ENCODE measurements around the gene FNTB. TPM values are rescaled to one million over a fixed set of nuclear protein-coding genes. Genes with fewer than 3 reads are reported as not detected.

FNTB gene
- polyA plus RNA-seq, 5 donors: 24.4 to 32.6 (median 30.9) TPM

- DNase-seq: no peak
Measured at GRCh38 chr14:64952598-64953309, 33.9 kb upstream of the FNTB start.

GRCh38 chr14:64953310-64953654, 33.4 kb upstream of the FNTB start:
- no peak for DNase-seq

GRCh38 chr14:64953661-64954060, 33.0 kb upstream of the FNTB start:
- no peak for DNase-seq

- no peak for DNase-seq
Measured at GRCh38 chr14:64954491-64955240, 32.0 kb upstream of the FNTB start.

- no peak for DNase-seq
Measured at GRCh38 chr14:64955297-64955696, 31.4 kb upstream of the FNTB start.

GRCh38 chr14:64956697-64957406, 29.8 kb upstream of the FNTB start:
- DNase-seq: no peak

- DNase-seq: no peak
Measured at GRCh38 chr14:64958201-64958600, 28.5 kb upstream of the FNTB start.

GRCh38 chr14:64958743-64959142, 28.0 kb upstream of the FNTB start:
- DNase-seq: no peak

GRCh38 chr14:64960762-64961276, 25.9 kb upstream of the FNTB start:
- no peak for DNase-seq

- no peak for DNase-seq
Measured at GRCh38 chr14:64963611-64964010, 23.1 kb upstream of the FNTB start.

- no peak for DNase-seq
Measured at GRCh38 chr14:64965356-64966000, 21.2 kb upstream of the FNTB start.

GRCh38 chr14:64966976-64967375, 19.7 kb upstream of the FNTB start:
- peak; percentile 49 to 62 for DNase-seq

GRCh38 chr14:64968167-64968566, 18.5 kb upstream of the FNTB start:
- no peak for DNase-seq

- DNase-seq: no peak
Measured at GRCh38 chr14:64968651-64969050, 18.0 kb upstream of the FNTB start.

GRCh38 chr14:64970041-64970440, 16.7 kb upstream of the FNTB start:
- no peak for DNase-seq

GRCh38 chr14:64970776-64971477, 15.8 kb upstream of the FNTB start:
- no peak for DNase-seq

- DNase-seq: no peak
Measured at GRCh38 chr14:64971491-64971942, 15.2 kb upstream of the FNTB start.

GRCh38 chr14:64971943-64972791, 14.5 kb upstream of the FNTB start, which contains the start of gene RAB15:
Gene RAB15, minus strand, starts transcription at chr14:64972336. Its CDS starts 260 bp downstream, at chr14:64972076.
- peak in 1 of 2 donors; percentile 40 for DNase-seq

- DNase-seq: no peak
Measured at GRCh38 chr14:64973026-64973442, 13.7 kb upstream of the FNTB start.

GRCh38 chr14:64973826-64974225, 12.9 kb upstream of the FNTB start:
- no peak for DNase-seq
